PFSK-1 (cell line): ENCODE data around the gene PLA2R1.

Experiments used
- FOXP2 ChIP-seq: optimal IDR thresholded peaks from 2 replicates; pipeline ENCODE3; 2011; ENCODE audit warnings: borderline replicate concordance, control low read depth, inconsistent platforms; ENCODE audit not compliant: insufficient read depth; ENCODE audit errors: extremely low read length, extremely low read depth
- POLR2AphosphoS5 ChIP-seq: IDR thresholded peaks from 2 replicates; pipeline ENCODE4 v1.6.1; 2012; ENCODE audit warnings: low read depth, mild to moderate bottlenecking, control low read depth, low read length, moderate library complexity
- REST ChIP-seq, 2 experiments: IDR thresholded peaks; 2 replicates each; pipeline versions ENCODE4 v1.6.1 to v1.8.0; 2011 to 2012; ENCODE audit warnings: low read depth in 2 of 2, low read length in 2 of 2, control low read depth in 1 of 2, inconsistent platforms in 1 of 2, mild to moderate bottlenecking in 1 of 2, moderate library complexity in 1 of 2; ENCODE audit not compliant: insufficient read depth in 1 of 2
- SIN3A ChIP-seq: IDR thresholded peaks from 2 replicates; pipeline ENCODE4 v1.6.1; 2012; ENCODE audit warnings: mild to moderate bottlenecking, low read length, moderate library complexity, borderline replicate concordance; ENCODE audit not compliant: insufficient read depth
- TAF1 ChIP-seq: IDR thresholded peaks from 2 replicates; pipeline ENCODE4 v1.6.1; 2012; ENCODE audit warnings: low read length, control low read depth, borderline replicate concordance; ENCODE audit not compliant: insufficient read depth

PLA2R1 gene

GRCh38 chr2:159904127-159904958 is 158.1 kb downstream of the PLA2R1 start, which contains the start of gene LY75:
Gene LY75, minus strand, starts transcription at chr2:159904756.
- TF ChIP-seq TAF1 (no peak), REST (IDR thresholded peaks at IDR 0.05; ENCODE audit: insufficient read depth in 1 of 2, low read depth in 2 of 2, low read length in 2 of 2) (no peak), POLR2AphosphoS5 (no peak), FOXP2 (no peak), SIN3A (no peak)

- no peak for TF ChIP-seq SIN3A
- no peak for TF ChIP-seq TAF1
Observed at GRCh38 chr2:159903443-159904126, 158.8 kb downstream of the PLA2R1 start.

- TF ChIP-seq TAF1 (no peak), FOXP2 (no peak), SIN3A (no peak), POLR2AphosphoS5 (no peak), REST (IDR thresholded peaks at IDR 0.05; ENCODE audit: insufficient read depth in 1 of 2, low read depth in 2 of 2, low read length in 2 of 2) (no peak)
Observed at GRCh38 chr2:159902722-159903121, 159.7 kb downstream of the PLA2R1 start.

- TF ChIP-seq REST (IDR thresholded peaks at IDR 0.05; ENCODE audit: insufficient read depth in 1 of 2, low read depth in 2 of 2, low read length in 2 of 2) (no peak), SIN3A (no peak), TAF1 (no peak), POLR2AphosphoS5 (no peak), FOXP2 (no peak)
Observed at GRCh38 chr2:159900343-159900742, 162.1 kb downstream of the PLA2R1 start.

- no peak for TF ChIP-seq FOXP2
- TF ChIP-seq POLR2AphosphoS5 = no peak
- TF ChIP-seq SIN3A = no peak
- TF ChIP-seq REST (IDR thresholded peaks at IDR 0.05; ENCODE audit: insufficient read depth in 1 of 2, low read depth in 2 of 2, low read length in 2 of 2) = no peak
- TF ChIP-seq TAF1 = no peak
Observed at GRCh38 chr2:159898441-159898840, 164.0 kb downstream of the PLA2R1 start.
